Measurements from ENCODE around the gene WWOX.

The WWOX gene

DNA sequence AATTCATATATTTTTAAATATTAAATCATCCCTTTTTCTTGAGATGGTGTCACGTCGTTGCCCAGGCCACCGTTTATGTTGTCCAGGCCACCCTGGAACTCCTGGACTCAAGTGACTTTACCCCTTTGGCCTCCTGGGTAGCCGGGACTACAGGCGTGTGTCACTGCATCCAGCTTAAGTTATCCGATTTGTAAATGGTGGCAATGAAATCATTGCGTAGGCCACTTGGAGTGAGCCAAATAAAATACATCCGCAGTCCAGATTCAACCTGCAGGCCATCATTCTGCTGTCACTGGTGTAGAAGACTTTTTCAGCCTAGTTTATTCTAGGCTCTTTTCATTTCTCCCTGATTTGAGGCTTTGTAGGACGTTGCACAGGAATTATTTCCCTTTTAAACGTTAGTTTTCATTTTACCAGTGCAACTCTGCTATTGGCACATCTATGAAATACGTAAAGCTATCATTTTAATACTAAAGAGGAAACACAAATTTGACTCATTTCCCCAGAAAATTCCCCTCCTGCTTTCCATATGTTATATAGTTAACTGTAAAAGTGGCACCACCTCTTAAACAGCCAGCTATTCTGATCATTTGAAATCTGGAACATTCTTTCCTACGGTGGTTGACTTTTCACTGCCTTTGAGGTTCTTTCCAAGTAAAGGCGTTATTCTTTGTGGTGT lies 1051.3 kb downstream of the WWOX start:
- no peak for TF ChIP-seq PPARA (CRISPR knock-in tag; IDR thresholded peaks at IDR 0.05; ENCODE audit: borderline replicate concordance)
- TF ChIP-seq GLIS3 (CRISPR knock-in tag; IDR thresholded peaks at IDR 0.05), result no peak
- no peak for TF ChIP-seq SNAI2 (CRISPR knock-in tag; IDR thresholded peaks at IDR 0.05)
- no peak for TF ChIP-seq ESRRG (CRISPR knock-in tag; IDR thresholded peaks at IDR 0.05)
- TF ChIP-seq, protein P1, sequence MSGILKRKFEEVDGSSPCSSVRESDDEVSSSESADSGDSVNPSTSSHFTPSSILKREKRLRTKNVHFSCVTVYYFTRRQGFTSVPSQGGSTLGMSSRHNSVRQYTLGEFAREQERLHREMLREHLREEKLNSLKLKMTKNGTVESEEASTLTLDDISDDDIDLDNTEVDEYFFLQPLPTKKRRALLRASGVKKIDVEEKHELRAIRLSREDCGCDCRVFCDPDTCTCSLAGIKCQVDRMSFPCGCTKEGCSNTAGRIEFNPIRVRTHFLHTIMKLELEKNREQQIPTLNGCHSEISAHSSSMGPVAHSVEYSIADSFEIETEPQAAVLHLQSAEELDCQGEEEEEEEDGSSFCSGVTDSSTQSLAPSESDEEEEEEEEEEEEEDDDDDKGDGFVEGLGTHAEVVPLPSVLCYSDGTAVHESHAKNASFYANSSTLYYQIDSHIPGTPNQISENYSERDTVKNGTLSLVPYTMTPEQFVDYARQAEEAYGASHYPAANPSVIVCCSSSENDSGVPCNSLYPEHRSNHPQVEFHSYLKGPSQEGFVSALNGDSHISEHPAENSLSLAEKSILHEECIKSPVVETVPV (CRISPR knock-in tag; IDR thresholded peaks at IDR 0.05), result no peak
- TF ChIP-seq ISL1 (CRISPR knock-in tag; IDR thresholded peaks at IDR 0.05), result no peak
- TF ChIP-seq BACH2 (CRISPR knock-in tag; IDR thresholded peaks at IDR 0.05; ENCODE audit: borderline replicate concordance), result no peak
- no peak for TF ChIP-seq ZFP3 (CRISPR knock-in tag; IDR thresholded peaks at IDR 0.05)
- TF ChIP-seq, protein P2, sequence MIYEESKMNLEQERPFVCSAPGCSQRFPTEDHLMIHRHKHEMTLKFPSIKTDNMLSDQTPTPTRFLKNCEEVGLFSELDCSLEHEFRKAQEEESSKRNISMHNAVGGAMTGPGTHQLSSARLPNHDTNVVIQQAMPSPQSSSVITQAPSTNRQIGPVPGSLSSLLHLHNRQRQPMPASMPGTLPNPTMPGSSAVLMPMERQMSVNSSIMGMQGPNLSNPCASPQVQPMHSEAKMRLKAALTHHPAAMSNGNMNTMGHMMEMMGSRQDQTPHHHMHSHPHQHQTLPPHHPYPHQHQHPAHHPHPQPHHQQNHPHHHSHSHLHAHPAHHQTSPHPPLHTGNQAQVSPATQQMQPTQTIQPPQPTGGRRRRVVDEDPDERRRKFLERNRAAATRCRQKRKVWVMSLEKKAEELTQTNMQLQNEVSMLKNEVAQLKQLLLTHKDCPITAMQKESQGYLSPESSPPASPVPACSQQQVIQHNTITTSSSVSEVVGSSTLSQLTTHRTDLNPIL (CRISPR knock-in tag; IDR thresholded peaks at IDR 0.05; ENCODE audit: low read depth), result no peak
- no peak for TF ChIP-seq ARNTL (CRISPR knock-in tag; IDR thresholded peaks at IDR 0.05; ENCODE audit: borderline replicate concordance, low read depth)
- no peak for ATAC-seq

DNA sequence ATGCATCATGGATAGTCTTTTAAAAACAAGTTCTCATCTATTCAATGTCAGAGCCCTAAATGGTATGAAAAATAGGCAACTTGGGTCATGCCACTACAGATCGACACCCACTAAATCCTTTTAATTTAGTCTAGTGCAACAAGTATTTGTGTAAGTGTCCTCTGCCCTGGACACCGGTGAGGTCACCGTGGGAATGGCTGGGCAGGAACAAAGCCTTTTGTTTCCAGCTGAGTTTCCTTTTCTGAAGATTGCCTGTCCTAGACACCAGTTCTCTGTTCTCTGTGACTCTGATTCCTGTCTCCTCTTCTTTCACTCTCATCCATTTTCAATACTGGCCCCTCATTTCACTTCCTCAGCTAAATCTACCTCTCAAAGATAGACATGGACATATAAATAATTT lies 1054.6 kb downstream of the WWOX start:
- no peak for ATAC-seq
- TF ChIP-seq ZNF565 (CRISPR knock-in tag; conservative IDR thresholded peaks at IDR 0.05; ENCODE audit: low read depth) (no peak), ZFP3 (CRISPR knock-in tag; IDR thresholded peaks at IDR 0.05) (no peak), CSDC2 (CRISPR knock-in tag; IDR thresholded peaks at IDR 0.05) (no peak), SNAI2 (CRISPR knock-in tag; IDR thresholded peaks at IDR 0.05) (no peak), ZNF70 (CRISPR knock-in tag; IDR thresholded peaks at IDR 0.05) (no peak), OSR1 (CRISPR knock-in tag; IDR thresholded peaks at IDR 0.05) (no peak), ARNTL (CRISPR knock-in tag; IDR thresholded peaks at IDR 0.05; ENCODE audit: borderline replicate concordance, low read depth) (no peak), ZFP30 (CRISPR knock-in tag; IDR thresholded peaks at IDR 0.05) (no peak), RARB (CRISPR knock-in tag; IDR thresholded peaks at IDR 0.05) (no peak), TOX (CRISPR knock-in tag; IDR thresholded peaks at IDR 0.05; ENCODE audit: borderline replicate concordance) (no peak), ZNF8 (CRISPR knock-in tag; IDR thresholded peaks at IDR 0.05) (no peak), GLIS3 (CRISPR knock-in tag; IDR thresholded peaks at IDR 0.05) (no peak), ISL1 (CRISPR knock-in tag; IDR thresholded peaks at IDR 0.05) (no peak), BACH2 (CRISPR knock-in tag; IDR thresholded peaks at IDR 0.05; ENCODE audit: borderline replicate concordance) (no peak)
- TF ChIP-seq, protein P3, sequence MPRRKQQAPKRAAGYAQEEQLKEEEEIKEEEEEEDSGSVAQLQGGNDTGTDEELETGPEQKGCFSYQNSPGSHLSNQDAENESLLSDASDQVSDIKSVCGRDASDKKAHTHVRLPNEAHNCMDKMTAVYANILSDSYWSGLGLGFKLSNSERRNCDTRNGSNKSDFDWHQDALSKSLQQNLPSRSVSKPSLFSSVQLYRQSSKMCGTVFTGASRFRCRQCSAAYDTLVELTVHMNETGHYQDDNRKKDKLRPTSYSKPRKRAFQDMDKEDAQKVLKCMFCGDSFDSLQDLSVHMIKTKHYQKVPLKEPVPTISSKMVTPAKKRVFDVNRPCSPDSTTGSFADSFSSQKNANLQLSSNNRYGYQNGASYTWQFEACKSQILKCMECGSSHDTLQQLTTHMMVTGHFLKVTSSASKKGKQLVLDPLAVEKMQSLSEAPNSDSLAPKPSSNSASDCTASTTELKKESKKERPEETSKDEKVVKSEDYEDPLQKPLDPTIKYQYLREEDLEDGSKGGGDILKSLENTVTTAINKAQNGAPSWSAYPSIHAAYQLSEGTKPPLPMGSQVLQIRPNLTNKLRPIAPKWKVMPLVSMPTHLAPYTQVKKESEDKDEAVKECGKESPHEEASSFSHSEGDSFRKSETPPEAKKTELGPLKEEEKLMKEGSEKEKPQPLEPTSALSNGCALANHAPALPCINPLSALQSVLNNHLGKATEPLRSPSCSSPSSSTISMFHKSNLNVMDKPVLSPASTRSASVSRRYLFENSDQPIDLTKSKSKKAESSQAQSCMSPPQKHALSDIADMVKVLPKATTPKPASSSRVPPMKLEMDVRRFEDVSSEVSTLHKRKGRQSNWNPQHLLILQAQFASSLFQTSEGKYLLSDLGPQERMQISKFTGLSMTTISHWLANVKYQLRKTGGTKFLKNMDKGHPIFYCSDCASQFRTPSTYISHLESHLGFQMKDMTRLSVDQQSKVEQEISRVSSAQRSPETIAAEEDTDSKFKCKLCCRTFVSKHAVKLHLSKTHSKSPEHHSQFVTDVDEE (CRISPR knock-in tag; IDR thresholded peaks at IDR 0.05), result no peak
- TF ChIP-seq, protein P4, sequence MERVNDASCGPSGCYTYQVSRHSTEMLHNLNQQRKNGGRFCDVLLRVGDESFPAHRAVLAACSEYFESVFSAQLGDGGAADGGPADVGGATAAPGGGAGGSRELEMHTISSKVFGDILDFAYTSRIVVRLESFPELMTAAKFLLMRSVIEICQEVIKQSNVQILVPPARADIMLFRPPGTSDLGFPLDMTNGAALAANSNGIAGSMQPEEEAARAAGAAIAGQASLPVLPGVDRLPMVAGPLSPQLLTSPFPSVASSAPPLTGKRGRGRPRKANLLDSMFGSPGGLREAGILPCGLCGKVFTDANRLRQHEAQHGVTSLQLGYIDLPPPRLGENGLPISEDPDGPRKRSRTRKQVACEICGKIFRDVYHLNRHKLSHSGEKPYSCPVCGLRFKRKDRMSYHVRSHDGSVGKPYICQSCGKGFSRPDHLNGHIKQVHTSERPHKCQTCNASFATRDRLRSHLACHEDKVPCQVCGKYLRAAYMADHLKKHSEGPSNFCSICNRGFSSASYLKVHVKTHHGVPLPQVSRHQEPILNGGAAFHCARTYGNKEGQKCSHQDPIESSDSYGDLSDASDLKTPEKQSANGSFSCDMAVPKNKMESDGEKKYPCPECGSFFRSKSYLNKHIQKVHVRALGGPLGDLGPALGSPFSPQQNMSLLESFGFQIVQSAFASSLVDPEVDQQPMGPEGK (CRISPR knock-in tag; IDR thresholded peaks at IDR 0.05; ENCODE audit: borderline replicate concordance), result no peak
- TF ChIP-seq, protein P2 (CRISPR knock-in tag; IDR thresholded peaks at IDR 0.05; ENCODE audit: low read depth), result no peak
- TF ChIP-seq, protein P1 (CRISPR knock-in tag; IDR thresholded peaks at IDR 0.05), result no peak
- TF ChIP-seq, protein P5, sequence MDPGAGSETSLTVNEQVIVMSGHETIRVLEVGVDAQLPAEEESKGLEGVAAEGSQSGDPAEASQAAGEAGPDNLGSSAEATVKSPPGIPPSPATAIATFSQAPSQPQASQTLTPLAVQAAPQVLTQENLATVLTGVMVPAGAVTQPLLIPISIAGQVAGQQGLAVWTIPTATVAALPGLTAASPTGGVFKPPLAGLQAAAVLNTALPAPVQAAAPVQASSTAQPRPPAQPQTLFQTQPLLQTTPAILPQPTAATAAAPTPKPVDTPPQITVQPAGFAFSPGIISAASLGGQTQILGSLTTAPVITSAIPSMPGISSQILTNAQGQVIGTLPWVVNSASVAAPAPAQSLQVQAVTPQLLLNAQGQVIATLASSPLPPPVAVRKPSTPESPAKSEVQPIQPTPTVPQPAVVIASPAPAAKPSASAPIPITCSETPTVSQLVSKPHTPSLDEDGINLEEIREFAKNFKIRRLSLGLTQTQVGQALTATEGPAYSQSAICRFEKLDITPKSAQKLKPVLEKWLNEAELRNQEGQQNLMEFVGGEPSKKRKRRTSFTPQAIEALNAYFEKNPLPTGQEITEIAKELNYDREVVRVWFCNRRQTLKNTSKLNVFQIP (CRISPR knock-in tag; IDR thresholded peaks at IDR 0.05; ENCODE audit: borderline replicate concordance, low read depth), result no peak

All from SK-N-SH treated with all-trans-retinoic acid at 6 μM for 48 hours (cell line).